ACC112 (cell line): Measurements from ENCODE around the gene ANKS1A.

Experiments used
- H2AFZ ChIP-seq: fragments of 200-600 bp; sonication (generic); one replicate; pipeline ENCODE4 v1.6.0; 2017; ENCODE audit warnings: antibody characterized with exemption, low read length; ENCODE audit not compliant: unreplicated experiment
- H3K27ac ChIP-seq: fragments of 200-600 bp; sonication (generic); 2 replicates; pipeline ENCODE4 v1.5.1; 2014; ENCODE audit warnings: low read depth, mild to moderate bottlenecking, antibody characterized with exemption, low read length, moderate library complexity
- H3K27me3 ChIP-seq: fragments of 200-600 bp; sonication (generic); 2 replicates; pipeline ENCODE4 v1.6.1; 2014; ENCODE audit warnings: mild to moderate bottlenecking, antibody characterized with exemption, low read length, moderate library complexity, mixed read lengths; ENCODE audit not compliant: insufficient read depth
- H3K36me3 ChIP-seq: fragments of 200-600 bp; sonication (generic); 2 replicates; pipeline ENCODE4 v1.6.1; 2016; ENCODE audit warnings: mild to moderate bottlenecking, antibody characterized with exemption, low read length, moderate library complexity, mixed read lengths; ENCODE audit not compliant: insufficient read depth
- H3K4me1 ChIP-seq: fragments of 200-600 bp; sonication (generic); one replicate; pipeline ENCODE4 v1.6.1; 2016; ENCODE audit warnings: low read length, mixed read lengths; ENCODE audit not compliant: insufficient read depth, unreplicated experiment, control insufficient read depth
- H3K4me3 ChIP-seq: fragments of 200-600 bp; sonication (generic); 2 replicates; pipeline ENCODE4 v1.5.1; 2014; ENCODE audit warnings: mild to moderate bottlenecking, low read depth, low read length
- H3K79me2 ChIP-seq: fragments of 200-600 bp; sonication (generic); one replicate; pipeline ENCODE4 v1.6.0; 2016; ENCODE audit warnings: low read length; ENCODE audit not compliant: control insufficient read depth, unreplicated experiment, insufficient read depth

ANKS1A gene

DNA sequence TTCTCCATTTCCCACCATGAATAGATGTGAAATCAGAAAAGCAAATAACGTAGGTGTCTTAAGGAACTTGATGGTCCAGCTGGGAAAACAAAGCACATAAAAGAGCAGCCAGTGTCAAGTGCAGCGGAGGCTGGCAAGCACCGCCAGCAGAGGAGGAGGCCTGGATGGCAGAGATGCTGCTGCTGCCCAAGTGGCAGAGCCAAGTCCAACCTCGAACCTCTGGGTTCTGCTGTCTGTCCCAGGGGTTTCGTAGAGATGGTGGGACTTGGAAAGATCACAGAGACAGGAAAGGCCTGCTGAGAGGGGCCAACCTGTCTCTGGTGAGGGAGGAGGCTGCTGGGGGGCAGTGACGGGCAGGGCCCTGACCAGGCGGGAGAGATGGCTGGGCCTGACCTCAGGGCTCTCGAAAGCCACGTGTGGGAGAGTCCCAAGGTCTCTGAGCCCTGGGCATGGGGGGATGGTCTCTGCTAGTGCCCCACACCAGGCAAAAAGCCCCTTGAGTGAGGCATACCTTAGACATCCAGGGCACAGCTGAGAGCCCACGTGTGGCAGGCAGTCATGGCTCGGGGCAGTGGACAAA, 174.7 kb downstream of the ANKS1A start:
- no peaks in the 10 kb centered on the region for H3K36me3 ChIP-seq
- H2AFZ ChIP-seq: no peak overlapping the region
- H3K4me3 ChIP-seq: no peak overlapping the region
- no peaks in the 10 kb centered on the region for H3K27me3 ChIP-seq
- H3K4me1 ChIP-seq: no peaks in the 10 kb centered on the region
- H3K27ac ChIP-seq: no peak overlapping the region
- no peaks in the 10 kb centered on the region for H3K79me2 ChIP-seq

DNA sequence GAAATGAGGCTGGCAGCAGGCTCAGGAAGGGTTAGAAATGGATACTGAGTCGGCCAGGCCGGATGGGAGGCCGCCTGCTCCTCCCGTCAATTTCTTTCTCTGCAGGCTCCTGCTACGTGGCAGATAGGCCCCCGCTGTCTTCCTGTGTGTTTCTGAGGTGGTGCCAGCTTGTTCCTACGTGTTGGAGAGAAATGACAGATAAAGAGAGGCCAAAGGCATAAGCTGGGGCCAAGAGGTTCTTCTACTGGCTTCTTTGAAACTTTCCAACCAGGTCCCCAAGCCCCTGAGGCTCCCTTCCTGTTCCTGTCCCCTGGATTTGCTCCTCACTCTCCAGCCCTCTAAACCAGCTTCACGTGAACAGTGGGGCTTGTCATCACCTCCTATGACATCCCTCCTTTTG, 175.2 kb downstream of the ANKS1A start:
- no peaks in the 10 kb centered on the region for H3K36me3 ChIP-seq
- no peaks in the 10 kb centered on the region for H3K27me3 ChIP-seq
- no peak overlapping the region for H2AFZ ChIP-seq
- H3K27ac ChIP-seq: no peak overlapping the region
- H3K4me3 ChIP-seq: no peak overlapping the region
- no peaks in the 10 kb centered on the region for H3K4me1 ChIP-seq
- H3K79me2 ChIP-seq: no peaks in the 10 kb centered on the region

DNA sequence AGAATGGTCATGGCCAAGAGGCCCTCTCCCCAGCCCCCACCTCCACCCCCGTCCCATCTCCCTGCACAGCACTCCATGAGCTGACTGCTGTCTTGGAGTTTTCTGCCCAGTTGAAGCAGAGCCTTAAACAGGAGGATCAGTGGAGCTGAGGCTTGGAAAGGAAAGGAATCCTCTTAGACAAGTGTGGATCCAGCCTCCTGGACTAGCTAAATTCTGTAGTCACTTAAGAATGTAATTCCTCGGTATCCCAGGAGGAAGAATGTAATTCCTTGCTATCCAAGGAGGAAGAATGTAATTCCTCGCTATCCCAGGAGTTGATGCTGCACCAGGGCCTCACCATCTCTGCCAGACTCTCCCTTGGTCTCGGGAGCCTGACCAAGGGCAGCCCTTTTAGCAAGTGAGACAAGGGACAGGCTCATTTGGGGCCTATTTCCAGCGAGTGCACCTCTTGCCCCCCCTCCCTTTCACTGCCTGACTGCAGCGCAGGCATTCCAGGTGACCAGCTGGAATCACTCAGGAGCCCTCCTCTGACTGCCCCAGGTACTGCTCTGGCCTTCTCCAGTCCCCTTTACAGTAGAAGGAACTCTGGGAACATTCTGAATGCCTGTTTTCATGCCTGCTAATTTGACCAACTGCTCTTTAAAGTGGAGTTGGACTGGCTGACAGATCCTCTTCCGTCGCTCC, 175.8 kb downstream of the ANKS1A start:
- H3K27me3 ChIP-seq: no peaks in the 10 kb centered on the region
- no peaks in the 10 kb centered on the region for H3K79me2 ChIP-seq
- H3K4me1 ChIP-seq: no peaks in the 10 kb centered on the region
- H3K4me3 ChIP-seq: no peak overlapping the region
- H3K36me3 ChIP-seq: no peaks in the 10 kb centered on the region
- H2AFZ ChIP-seq: no peak overlapping the region
- H3K27ac ChIP-seq: no peak overlapping the region

DNA sequence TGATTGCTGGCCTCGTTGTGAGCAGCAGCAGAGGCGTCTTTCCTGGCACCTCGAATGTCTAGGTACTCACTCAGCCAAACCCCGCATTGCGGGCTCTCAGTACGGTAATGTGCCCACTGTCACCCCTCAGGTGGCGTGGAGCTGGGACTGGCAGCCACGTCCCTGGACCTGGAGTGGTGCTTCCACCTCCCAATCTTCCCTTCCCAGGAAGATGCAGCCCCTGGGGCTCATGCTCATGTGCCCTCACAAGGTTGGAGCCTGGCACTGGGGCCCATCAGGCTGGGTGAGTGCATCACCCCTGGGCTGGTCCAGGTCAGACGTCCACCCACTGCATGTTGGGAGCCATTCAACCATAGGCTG, 176.4 kb downstream of the ANKS1A start:
- H3K4me3 ChIP-seq: no peak overlapping the region
- no peak overlapping the region for H2AFZ ChIP-seq
- no peaks in the 10 kb centered on the region for H3K36me3 ChIP-seq
- no peak overlapping the region for H3K27ac ChIP-seq
- no peaks in the 10 kb centered on the region for H3K4me1 ChIP-seq
- H3K27me3 ChIP-seq: no peaks in the 10 kb centered on the region
- H3K79me2 ChIP-seq: no peaks in the 10 kb centered on the region

DNA sequence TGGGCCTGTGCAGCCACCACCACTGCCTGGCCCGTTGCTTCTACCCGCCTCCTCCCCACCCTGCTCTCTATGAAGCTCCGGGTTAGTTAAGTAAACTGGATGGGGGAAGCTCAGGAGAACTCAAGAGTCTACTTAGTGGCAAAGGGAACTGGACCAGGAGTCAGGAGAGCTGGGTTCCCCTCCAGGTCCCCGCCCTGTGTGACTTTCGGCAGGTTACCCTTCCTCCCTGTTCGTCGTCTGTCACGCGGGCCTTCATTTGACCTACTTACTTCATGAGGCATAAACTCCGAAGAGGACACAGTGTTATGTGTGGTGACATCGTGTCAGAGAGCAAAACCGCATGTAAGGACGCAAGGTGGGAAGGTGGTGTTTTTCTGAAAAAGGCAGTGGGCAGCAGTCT, 176.8 kb downstream of the ANKS1A start:
- no peaks in the 10 kb centered on the region for H3K79me2 ChIP-seq
- no peaks in the 10 kb centered on the region for H3K4me1 ChIP-seq
- H3K4me3 ChIP-seq: no peak overlapping the region
- H3K36me3 ChIP-seq: no peaks in the 10 kb centered on the region
- H3K27ac ChIP-seq: no peak overlapping the region
- no peak overlapping the region for H2AFZ ChIP-seq
- no peaks in the 10 kb centered on the region for H3K27me3 ChIP-seq

DNA sequence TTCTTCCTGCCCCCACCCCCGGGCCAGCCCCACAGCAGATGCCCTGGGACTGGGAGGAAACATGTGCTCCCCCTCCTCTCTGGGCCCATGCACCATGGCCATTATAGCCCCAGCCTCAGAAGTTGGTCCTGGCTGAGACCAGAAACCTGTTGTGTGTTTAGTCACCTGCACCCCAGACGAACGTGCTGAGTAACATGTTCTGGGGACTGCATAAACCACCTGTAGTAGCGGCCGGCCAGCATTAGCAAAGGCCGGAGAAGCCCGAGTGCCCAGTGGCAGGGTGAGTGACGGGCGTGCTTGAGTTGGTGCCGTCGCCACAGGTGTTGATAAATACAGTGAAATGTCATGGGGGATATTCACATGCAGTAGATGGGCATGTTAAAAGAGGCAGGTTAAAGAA, 178.2 kb downstream of the ANKS1A start:
- Histone ChIP-seq H3K27me3 (no peaks in the 10 kb centered on the region), H3K4me3 (no peak overlapping the region), H3K27ac (no peak overlapping the region), H3K79me2 (no peaks in the 10 kb centered on the region), H2AFZ (no peak overlapping the region), H3K4me1 (no peaks in the 10 kb centered on the region), H3K36me3 (no peaks in the 10 kb centered on the region)

DNA sequence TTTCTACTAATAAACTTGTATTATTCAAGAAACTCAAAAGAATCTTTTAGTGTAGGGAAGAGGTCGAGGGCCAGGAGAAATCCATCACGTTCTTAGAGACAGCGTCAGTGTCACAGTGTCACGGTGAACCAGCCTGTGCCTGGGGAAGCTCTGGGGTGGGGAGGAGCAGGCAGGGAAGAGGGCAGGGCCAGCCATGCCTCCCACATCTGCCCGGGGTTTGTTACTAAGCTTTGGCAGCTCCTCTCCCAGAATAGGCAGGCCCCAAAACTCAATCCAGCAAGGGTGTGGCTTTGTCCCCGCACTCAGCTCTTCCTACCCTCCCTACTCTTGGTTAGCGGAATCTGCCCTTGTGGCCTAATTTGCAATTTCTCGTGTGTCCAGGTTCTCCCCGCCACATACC, 179.2 kb downstream of the ANKS1A start:
- no peak overlapping the region for H3K27ac ChIP-seq
- no peak overlapping the region for H3K4me3 ChIP-seq
- no peaks in the 10 kb centered on the region for H3K36me3 ChIP-seq
- H3K79me2 ChIP-seq: no peaks in the 10 kb centered on the region
- H3K4me1 ChIP-seq: no peaks in the 10 kb centered on the region
- no peaks in the 10 kb centered on the region for H3K27me3 ChIP-seq
- H2AFZ ChIP-seq: no peak overlapping the region

DNA sequence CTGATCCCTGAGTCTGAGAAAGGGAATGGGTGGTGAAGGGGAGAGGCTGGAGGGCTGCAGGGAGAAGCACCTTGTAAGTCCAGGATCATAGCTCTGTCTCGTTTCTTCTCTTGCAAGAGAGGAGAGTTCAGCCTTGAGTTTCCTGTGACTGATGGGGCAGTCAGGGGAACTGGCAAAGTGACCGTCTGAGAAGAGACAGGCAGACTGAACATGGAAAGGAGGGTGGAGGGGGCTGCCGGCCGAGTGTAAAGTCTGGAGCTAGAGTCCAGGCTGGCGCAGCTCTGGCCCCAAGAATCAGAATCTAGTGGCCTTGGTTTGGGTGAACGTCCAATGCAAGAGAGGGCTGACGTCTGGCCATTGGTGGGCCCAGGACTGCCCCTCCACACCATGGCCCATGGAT, 179.6 kb downstream of the ANKS1A start:
- Histone ChIP-seq H3K36me3 (no peaks in the 10 kb centered on the region), H3K27ac (no peak overlapping the region), H3K4me3 (no peak overlapping the region), H3K4me1 (no peaks in the 10 kb centered on the region), H3K79me2 (no peaks in the 10 kb centered on the region), H2AFZ (no peak overlapping the region), H3K27me3 (no peaks in the 10 kb centered on the region)

DNA sequence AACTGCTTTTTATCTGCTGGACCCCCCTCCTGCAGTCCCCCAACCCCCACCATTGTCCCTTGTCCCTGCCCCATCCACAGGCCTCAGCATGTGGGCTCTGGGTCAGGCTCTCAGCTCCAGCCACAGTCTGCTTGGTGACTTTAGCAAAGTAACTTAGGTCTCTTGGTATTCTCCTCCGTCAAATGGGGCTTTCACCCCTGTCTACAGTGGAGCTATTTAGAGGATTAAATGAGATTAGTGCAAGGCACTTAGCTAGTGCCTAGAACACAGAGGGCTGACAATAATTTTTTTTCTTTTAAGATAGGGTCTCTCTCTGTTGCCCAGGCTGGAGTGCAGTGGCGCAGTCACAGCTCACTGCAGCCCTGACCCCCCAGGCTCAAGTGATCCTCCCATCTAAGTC, 180.2 kb downstream of the ANKS1A start:
- H3K36me3 ChIP-seq: no peaks in the 10 kb centered on the region
- no peak overlapping the region for H3K27ac ChIP-seq

DNA sequence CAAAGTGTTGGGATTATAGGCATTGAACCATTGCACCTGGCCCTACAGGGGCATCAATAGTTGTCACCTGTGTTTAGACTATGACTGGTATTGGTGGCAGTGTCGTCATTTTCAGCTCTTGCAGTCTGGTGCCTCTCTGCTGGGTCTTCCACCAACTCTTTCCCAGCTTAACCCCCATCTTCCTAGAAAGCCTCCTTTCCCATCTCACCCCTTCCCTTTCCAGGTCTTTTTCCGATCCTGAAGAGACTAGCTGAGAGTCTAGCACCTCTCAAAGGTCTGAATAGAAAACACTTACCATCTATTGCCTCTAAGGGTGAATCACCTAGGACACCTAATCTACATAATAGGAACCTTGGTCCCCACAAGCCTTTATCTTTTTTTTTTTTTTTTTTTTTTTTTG, 181.1 kb downstream of the ANKS1A start:
- H3K4me3 ChIP-seq: no peak overlapping the region
- no peak overlapping the region for H2AFZ ChIP-seq
- no peaks in the 10 kb centered on the region for H3K79me2 ChIP-seq
- H3K27me3 ChIP-seq: no peaks in the 10 kb centered on the region
- no peaks in the 10 kb centered on the region for H3K36me3 ChIP-seq
- H3K27ac ChIP-seq: no peak overlapping the region
- H3K4me1 ChIP-seq: no peaks in the 10 kb centered on the region

More for the DNA sequence above, 180.2 kb downstream of the ANKS1A start:
- Histone ChIP-seq H2AFZ (no peak overlapping the region), H3K27me3 (no peaks in the 10 kb centered on the region), H3K4me3 (no peak overlapping the region), H3K4me1 (no peaks in the 10 kb centered on the region), H3K79me2 (no peaks in the 10 kb centered on the region)

DNA sequence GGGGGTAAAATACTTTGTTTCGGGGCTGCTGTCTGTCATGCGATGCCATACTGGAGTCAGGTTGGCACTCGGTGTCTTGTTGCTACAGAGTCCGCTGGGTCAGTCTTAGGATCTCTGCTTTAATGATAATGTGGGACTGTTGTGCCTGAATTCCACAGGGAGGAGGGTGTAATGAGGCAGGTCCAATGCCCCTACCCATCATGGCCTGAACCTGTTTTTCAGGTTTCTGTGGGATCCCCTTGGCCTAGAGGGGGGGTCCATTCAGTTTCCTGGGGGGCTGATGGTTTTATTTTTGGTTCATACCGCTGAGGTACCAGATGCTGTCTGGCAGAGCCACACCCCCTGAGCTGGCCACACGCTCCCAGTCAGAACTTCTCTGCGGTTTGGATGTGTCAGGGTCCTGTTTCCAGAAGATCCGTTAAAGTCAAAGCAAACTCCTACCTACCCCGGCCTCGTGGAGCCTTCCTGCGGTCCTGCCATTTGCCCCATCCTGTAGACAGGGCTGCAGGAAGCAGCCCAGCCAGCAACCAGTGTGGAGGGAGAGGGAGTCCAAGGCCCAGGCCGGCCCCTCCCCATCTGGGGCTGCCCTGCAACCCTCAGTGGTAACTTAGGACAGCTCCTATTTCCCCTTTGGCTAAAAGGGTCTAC, 182.4 kb downstream of the ANKS1A start:
- no peak overlapping the region for H3K4me3 ChIP-seq
- no peaks in the 10 kb centered on the region for H3K4me1 ChIP-seq
- no peaks in the 10 kb centered on the region for H3K79me2 ChIP-seq
- no peak overlapping the region for H2AFZ ChIP-seq
- no peak overlapping the region for H3K27ac ChIP-seq
- no peaks in the 10 kb centered on the region for H3K36me3 ChIP-seq
- no peaks in the 10 kb centered on the region for H3K27me3 ChIP-seq
